OCI-LY1 (cell line): ENCODE measurements around the gene FCN1.

Experiments
- CTCF ChIP-seq: fragments of 200-600 bp; sonication (generic), shearing (Covaris generic); IDR thresholded peaks from 2 replicates; pipeline ENCODE4 v1.5.1; 2017; ENCODE audit warnings: mild to moderate bottlenecking, antibody characterized with exemption, low read length, moderate library complexity, mixed read lengths
- EZH2 ChIP-seq: fragments of 200-600 bp; sonication (generic), shearing (Covaris generic); IDR thresholded peaks from 2 replicates; pipeline ENCODE4 v1.8.0; 2017; ENCODE audit warnings: borderline replicate concordance, mixed run types, mild to moderate bottlenecking, antibody characterized with exemption, low read length, moderate library complexity, mixed read lengths

DNA sequence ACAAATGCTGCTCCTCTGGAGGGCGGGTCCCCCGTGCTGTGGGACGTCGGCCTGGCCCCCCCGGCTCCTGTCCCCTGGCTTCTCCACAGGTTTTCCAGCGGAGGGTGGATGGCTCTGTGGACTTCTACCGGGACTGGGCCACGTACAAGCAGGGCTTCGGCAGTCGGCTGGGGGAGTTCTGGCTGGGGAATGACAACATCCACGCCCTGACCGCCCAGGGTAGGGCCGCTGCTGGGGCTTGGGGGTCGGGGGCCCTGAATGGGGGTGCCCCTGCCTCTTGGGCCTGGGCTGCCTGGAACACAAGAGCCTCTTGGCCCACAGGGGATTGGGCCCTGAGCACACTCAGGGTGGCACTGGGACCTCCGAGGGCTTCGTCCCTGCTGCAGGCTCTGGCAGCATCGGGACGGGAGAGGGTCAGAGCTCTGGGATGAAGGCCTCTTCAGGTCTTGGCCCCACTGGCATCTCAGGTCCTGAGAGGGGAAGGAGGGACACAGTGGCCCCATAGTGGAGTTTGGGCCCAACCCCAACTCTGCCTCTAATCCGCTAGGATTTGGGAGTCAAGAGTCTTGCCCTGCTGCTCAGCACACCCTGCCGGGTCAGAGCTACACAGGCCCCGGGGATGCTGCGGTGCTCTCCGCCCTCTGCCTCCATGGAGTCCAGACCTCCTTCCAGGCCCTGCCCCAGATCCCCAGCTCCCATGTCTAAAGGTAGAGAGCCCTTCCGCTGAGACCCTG, 31.9 kb downstream of the FCN1 start:
- no peak for TF ChIP-seq CTCF
- TF ChIP-seq EZH2: no peak
